PC-9 (cell line): ENCODE data around the gene CHMP1B.

Source experiments
- EZH2 ChIP-seq: fragments of 200-600 bp; sonication (generic); IDR thresholded peaks from 2 replicates; pipeline ENCODE4 v1.8.0; 2017; ENCODE audit warnings: antibody characterized with exemption, low read depth
- TF ChIP-seq, protein P1 (sequence below): fragments of 200-600 bp; sonication (generic); conservative IDR thresholded peaks from 2 replicates; pipeline ENCODE4 v1.6.1; 2017; ENCODE audit warnings: mixed run types, antibody characterized with exemption, mild to moderate bottlenecking, moderate library complexity

GRCh38 chr18:11889284-11889683 is 38.1 kb downstream of the CHMP1B start:
- TF ChIP-seq, protein P1, sequence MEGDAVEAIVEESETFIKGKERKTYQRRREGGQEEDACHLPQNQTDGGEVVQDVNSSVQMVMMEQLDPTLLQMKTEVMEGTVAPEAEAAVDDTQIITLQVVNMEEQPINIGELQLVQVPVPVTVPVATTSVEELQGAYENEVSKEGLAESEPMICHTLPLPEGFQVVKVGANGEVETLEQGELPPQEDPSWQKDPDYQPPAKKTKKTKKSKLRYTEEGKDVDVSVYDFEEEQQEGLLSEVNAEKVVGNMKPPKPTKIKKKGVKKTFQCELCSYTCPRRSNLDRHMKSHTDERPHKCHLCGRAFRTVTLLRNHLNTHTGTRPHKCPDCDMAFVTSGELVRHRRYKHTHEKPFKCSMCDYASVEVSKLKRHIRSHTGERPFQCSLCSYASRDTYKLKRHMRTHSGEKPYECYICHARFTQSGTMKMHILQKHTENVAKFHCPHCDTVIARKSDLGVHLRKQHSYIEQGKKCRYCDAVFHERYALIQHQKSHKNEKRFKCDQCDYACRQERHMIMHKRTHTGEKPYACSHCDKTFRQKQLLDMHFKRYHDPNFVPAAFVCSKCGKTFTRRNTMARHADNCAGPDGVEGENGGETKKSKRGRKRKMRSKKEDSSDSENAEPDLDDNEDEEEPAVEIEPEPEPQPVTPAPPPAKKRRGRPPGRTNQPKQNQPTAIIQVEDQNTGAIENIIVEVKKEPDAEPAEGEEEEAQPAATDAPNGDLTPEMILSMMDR, result no peak
- no peak for TF ChIP-seq EZH2
